ENCODE data around the gene TNPO3.
A peak's percentile ranks its signal among the peaks of the same experiment; 100 is the strongest.
"Not testable (repeated sequence)": the region's sequence is repeated elsewhere in the genome, so short reads cannot be mapped to it uniquely, and the experiment has no call there.

TNPO3 gene

GRCh38 chr7:128945668-128946366 is 109.1 kb downstream of the TNPO3 start:
- no peak for TF ChIP-seq CTCF (IDR thresholded peaks at IDR 0.05; ENCODE audit: low read depth, low read length)
- no peak for TF ChIP-seq MYC (IDR thresholded peaks at IDR 0.05; ENCODE audit: low read depth, low read length)
- TF ChIP-seq MAX (IDR thresholded peaks at IDR 0.05; ENCODE audit: low read depth, low read length) = no peak
- no peak for TF ChIP-seq POLR2A (IDR thresholded peaks at IDR 0.05; ENCODE audit: extremely low read depth, insufficient read length)
- no peak overlapping the region for H3K4me3 ChIP-seq (ENCODE audit: low read depth, low read length)
- no peak for DNase-seq (ENCODE audit: low read depth)

- H3K4me3 ChIP-seq (ENCODE audit: low read depth, low read length) = no peak overlapping the region
- no peak for DNase-seq (ENCODE audit: low read depth)
- TF ChIP-seq MAX (IDR thresholded peaks at IDR 0.05; ENCODE audit: low read depth, low read length) = no peak
- no peak for TF ChIP-seq POLR2A (IDR thresholded peaks at IDR 0.05; ENCODE audit: extremely low read depth, insufficient read length)
- TF ChIP-seq MYC (IDR thresholded peaks at IDR 0.05; ENCODE audit: low read depth, low read length) = no peak
Measured at GRCh38 chr7:128944487-128945236, 110.2 kb downstream of the TNPO3 start.

GRCh38 chr7:128943251-128943650 is 111.7 kb downstream of the TNPO3 start:
- H3K4me3 ChIP-seq (ENCODE audit: low read depth, low read length); DNase-seq (ENCODE audit: low read depth): not testable (repeated sequence)

GRCh38 chr7:128941946-128942526 is 112.9 kb downstream of the TNPO3 start:
- no peak overlapping the region for H3K4me3 ChIP-seq (ENCODE audit: low read depth, low read length)
- no peak for TF ChIP-seq MYC (IDR thresholded peaks at IDR 0.05; ENCODE audit: low read depth, low read length)
- no peak for TF ChIP-seq MAX (IDR thresholded peaks at IDR 0.05; ENCODE audit: low read depth, low read length)
- no peak for TF ChIP-seq POLR2A (IDR thresholded peaks at IDR 0.05; ENCODE audit: extremely low read depth, insufficient read length)
- DNase-seq (ENCODE audit: low read depth) = no peak

- no peak overlapping the region for H3K4me3 ChIP-seq (ENCODE audit: low read depth, low read length)
- DNase-seq (ENCODE audit: low read depth) = no peak
- TF ChIP-seq MYC (IDR thresholded peaks at IDR 0.05; ENCODE audit: low read depth, low read length) = no peak
- TF ChIP-seq MAX (IDR thresholded peaks at IDR 0.05; ENCODE audit: low read depth, low read length) = no peak
- no peak for TF ChIP-seq CTCF (IDR thresholded peaks at IDR 0.05; ENCODE audit: low read depth, low read length)
- no peak for TF ChIP-seq POLR2A (IDR thresholded peaks at IDR 0.05; ENCODE audit: extremely low read depth, insufficient read length)
Measured at GRCh38 chr7:128941323-128941890, 113.5 kb downstream of the TNPO3 start.

- DNase-seq (ENCODE audit: low read depth) = peak; percentile 97
- H3K4me3 ChIP-seq (ENCODE audit: low read depth, low read length) = peak overlapping the region; percentile 37
- TF ChIP-seq MAX (IDR thresholded peaks at IDR 0.05; ENCODE audit: low read depth, low read length) (peak; percentile 92), MYC (IDR thresholded peaks at IDR 0.05; ENCODE audit: low read depth, low read length) (peak; percentile 91), CTCF (IDR thresholded peaks at IDR 0.05; ENCODE audit: low read depth, low read length) (no peak), POLR2A (IDR thresholded peaks at IDR 0.05; ENCODE audit: extremely low read depth, insufficient read length) (peak; percentile 47)
Measured at GRCh38 chr7:128940494-128941322, 114.2 kb downstream of the TNPO3 start.
